NCI-H2107 (cell line): ENCODE results near the gene PPP3CA.
"Not testable (repeated sequence)": the region's sequence is repeated elsewhere in the genome, so short reads cannot be mapped to it uniquely, and the experiment has no call there.

Experiments
- DNase-seq: peaks from one replicate; lab custom pipeline; 2025; lab: John Stamatoyannopoulos, UW

Gene PPP3CA

DNA sequence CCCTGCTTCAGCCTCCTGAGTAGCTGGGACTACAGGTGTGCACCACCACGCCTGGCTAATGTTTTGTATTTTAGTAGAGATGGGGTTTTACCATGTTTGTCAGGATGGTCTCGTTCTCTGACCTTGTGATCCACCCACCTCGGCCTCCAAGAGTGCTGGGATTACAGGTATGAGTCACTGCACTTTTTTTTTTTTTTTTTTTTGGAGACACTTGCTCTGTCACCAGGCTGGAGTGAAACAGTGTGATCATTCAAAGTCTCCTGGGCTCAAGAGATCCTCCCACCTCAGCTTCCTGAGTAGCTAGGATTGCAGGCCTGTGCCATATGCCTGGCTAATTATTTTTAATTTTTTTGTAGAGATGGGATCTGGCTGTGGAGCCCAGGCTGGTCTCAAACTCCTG, 338.8 kb downstream of the PPP3CA start:
- DNase-seq, result no peak

DNA sequence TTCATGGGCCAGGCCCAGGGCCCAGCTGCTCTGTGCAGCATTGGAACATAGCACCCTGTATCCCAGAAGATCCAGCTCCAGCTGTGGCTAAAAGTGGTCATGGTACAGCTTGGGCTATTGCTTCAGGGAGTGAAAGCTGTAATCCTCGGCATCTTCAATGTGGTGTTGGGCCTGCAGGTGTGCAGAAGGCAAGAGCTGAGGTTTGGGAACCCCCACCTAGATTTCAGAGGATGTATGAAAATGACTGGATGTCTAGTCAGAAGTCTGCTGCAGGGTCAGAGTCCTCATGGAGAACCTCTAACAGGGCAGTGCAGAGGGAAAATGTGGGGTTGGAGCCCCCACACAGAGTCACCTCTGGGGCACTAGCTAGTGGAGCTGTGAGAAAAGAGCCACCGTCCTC, 341.7 kb downstream of the PPP3CA start:
- DNase-seq, result no peak

DNA sequence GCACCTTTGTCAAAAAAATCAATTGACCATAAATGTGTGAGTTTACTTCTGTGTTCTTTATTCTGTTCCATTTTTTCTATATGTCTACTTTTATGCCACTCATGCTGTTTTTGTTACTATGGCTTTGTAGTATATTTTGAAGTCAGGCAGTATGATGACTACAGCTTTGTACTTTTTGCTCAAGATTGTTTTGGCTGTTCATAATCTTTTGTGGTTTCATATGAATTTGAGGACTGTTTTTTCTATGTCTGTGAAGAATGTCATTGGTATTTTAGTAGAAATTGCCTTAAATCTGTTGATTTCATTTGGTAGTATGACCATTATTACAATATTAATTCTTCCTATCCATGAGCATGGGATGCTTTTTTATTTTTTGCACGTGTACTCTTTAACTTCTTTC, 346.8 kb downstream of the PPP3CA start:
- no peak for DNase-seq

DNA sequence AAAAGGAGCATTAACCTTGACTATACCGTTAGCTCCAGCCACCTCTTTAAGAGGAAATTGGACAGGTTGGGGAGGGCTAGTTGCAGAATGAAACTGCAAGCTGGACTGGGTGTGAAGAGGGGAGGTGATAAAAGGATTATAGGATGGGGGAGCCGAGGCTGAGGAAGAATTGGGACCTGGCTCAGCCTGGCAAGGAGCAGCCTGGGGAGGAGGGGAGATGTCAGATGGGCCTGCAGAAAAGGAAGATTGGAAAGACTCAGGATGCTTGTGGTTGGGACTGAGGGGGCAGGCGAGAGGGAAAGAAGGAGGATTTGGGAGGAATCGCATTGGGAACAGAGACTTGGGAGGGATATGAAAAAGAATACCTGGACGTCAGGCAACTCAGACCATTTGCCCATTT, 351.7 kb downstream of the PPP3CA start:
- DNase-seq, result no peak

DNA sequence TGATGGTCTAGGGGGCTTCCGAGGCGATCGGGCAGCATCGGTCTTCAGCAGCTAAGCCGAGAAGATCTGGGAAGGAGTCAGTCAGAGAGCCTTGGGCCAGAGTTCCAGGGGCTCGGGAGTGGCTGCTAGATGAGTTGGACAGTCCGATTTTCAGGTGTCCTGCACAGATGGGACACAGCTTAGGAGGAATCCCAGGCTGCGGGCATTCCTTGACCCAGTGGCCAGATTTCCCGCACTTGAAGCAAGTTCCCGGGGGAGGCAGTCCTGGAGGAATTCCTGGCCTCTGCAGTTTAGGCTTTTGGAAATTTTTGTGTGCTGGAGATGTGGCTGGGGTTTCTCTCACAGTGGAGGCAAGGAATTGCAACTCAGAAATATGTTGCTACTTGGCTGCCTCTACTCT, 352.3 kb downstream of the PPP3CA start:
- DNase-seq, result not testable (repeated sequence)

DNA sequence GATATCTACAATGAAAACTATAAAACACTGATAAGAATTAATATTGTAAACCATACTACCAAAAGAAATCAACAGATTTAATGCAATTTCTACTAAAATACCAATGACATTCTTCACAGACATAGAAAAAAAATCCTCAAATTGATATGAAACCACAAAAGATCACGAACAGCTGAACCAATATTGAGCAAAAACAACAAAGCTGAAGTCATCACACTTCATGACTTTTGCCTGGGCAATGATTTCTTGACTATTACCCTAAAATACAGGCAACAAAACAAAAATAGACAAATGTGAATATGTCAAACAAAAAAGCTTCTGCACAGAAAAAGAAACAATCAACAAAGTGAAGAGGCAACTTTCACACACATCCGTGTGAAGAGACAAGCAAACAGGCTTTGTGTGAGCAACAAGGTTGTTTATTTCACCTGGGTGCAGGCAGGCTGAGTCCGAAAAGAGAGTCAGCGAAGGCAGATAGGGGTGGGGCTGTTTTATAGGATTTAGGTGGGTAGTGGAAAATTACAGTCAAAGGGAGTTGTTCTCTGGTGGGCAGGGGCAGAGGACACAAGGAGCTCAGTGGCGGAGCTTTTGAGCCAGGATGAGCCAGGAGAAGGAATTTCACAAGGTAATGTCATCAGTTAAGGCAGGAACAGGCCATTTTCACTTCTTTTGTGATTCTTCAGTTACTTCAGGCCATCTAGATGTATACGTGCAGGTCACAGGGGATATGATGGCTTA, 355.8 kb downstream of the PPP3CA start:
- not testable (repeated sequence) for DNase-seq

DNA sequence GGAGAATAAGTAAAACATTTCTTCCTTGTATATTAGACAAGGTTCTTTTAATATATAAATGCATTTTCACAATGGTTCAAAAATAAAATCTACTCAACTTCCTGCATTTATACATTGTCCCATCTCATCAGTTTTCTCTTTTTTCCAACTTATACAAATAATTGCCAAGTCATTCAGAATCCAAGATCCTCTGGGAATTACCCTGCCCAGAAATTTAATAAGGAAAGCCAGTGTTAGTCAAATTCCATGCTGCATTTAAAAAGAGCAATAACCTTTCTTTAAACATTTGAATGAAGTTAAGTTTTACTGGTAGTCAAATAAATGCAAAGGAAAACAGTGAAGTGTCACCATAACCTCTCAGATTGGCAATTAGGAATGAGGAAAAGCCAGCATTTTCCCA, 357.9 kb downstream of the PPP3CA start:
- DNase-seq, result no peak

DNA sequence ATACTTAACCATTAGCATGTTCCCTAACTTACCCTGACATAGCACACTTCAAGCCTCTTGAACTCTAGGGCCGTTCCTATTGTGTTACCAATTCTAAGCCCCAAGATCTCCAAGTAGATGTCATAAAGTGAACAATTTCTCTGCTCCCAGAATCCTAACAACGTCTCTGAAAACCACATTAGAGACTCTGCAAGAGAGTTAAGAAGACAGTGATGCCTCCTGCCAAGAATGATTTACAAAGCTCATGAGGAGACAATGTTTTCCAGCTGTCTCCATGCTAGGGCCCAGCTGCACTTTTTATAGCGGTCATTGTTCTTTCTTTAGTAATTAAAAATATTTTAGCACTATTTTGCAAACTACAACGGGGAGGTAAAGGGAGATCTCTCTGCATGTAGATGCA, 358.4 kb downstream of the PPP3CA start:
- no peak for DNase-seq

DNA sequence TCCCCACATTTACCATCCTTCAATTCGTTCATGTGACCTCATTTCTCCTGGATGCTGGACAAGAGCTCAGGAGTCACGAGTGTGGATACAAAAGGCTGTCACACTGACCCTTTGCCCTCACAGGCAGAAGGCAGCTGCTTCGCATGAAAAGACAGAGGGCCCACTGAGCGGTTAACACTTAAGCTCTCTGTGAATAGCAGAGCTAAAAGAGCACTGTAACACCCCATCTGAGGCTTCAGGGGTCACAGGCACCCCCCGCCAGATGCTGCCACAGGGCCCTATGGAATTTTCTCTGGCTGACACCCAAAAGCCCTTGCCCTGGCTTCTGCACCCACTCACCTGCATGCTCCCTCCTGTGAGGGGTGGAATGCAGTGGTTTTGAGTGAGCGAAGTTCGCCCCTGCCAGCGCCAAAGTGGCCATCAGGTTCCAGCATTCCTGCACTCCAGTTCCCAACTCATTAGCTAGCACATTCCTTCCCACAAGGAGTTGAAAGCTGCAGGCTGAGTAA, 360.9 kb downstream of the PPP3CA start:
- DNase-seq, result no peak

DNA sequence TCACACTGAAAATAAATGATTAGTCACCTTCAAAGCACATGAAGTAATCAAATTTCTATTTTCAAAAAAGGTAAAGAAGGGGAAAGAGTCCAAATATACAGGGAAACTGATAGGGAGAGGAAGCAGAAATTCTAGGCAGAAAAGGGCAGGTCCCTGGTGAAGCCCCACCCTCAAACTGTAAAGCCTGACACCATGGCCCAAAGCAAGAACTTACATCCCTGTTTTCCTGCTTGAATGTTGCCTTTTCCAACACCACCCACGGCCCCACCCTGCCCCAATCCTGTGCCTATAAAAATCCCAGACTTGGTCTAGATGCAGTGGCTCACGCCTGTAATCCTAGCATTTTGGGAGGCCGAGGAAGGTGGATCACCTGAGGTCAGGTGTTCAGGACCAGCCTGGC, 361.8 kb downstream of the PPP3CA start:
- no peak for DNase-seq

DNA sequence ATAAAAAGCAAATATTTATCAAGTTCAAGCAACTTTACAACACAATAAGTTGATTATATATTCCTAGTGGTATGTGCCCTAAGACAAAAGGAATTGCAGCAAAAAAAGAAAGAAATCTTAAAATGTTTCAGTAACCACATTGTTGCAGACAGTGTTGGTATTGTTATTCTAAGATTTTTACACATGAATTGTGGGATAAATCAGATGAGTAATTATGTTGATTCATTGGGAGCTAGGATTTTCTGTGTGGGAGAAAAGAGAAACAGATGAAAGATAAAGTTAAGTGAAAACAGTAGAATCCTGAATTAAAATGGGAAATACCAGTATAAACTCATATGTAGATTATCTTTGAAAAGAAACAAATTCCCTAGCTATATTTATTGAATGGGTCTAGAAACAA, 362.4 kb downstream of the PPP3CA start:
- no peak for DNase-seq

DNA sequence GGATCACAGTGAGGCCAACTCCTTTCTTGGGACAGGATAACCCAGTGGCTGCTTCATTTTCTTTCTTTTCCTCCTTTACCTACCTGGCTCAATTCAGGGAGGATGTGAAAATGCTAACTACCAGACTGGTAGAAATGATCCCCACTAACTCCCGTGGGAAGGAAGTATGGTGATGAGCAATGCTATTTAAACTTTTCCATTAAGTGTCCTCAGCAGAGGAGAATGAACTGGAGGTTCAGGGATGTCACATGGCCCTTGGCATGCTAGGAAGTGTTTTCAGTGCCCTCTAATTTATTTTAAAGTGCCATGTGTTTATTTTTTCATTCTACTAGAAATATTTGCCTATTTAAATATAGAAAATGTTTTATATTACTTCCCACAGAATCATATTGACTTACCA, 363.9 kb downstream of the PPP3CA start:
- DNase-seq, result no peak

DNA sequence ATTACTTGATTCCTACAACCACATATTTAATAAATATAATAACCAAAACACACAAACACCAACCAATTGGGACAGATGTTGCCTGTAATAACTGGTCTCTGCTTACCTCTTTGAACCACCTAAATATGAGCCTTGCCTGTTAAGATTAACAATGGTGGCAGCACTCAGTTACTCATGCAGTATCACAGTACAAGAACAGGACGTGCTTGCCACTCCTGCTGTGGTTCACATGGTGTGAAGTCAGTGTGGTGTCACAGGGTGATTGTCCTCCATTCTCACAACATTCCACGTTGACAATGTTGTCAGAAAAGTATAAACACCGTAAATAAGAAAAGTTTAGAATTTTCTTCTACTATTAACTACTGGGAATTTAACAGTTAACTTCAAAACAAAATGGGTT, 365.0 kb downstream of the PPP3CA start:
- DNase-seq, result no peak

DNA sequence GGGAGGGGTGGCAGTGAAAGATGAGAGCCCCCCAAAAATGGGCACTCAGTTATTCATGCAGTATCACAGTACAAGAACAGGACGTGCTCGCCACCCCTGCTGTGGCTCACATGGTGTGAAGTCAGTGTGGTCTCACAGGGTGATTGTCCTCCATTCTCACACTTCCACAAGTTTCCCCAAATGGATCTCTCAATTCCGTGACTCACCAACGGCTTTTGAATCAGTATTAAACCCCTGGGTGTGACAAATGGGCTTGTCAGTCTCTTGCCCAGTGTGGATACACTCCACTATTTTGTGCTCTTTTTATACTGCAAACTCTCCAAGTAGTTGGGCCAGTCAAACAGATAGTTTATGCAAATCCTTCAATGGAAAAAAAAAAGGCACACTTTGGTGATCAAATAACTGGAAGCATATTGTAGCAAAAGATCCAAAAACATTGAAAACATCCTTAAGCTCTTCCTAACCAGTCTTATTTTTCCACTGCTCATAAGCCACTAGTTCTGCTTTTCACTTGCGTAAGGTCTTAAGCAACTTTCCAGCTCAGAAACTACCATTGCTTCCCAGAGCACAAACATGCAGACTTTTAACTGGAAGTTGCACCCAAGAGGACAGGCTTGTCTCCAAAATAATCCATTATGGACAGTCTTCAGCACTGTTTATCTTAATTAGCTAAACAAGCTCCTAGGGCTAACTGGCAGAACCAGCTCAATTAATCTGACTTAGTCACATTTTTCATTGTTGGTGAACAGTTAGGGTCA, 365.7 kb downstream of the PPP3CA start:
- DNase-seq, result no peak

DNA sequence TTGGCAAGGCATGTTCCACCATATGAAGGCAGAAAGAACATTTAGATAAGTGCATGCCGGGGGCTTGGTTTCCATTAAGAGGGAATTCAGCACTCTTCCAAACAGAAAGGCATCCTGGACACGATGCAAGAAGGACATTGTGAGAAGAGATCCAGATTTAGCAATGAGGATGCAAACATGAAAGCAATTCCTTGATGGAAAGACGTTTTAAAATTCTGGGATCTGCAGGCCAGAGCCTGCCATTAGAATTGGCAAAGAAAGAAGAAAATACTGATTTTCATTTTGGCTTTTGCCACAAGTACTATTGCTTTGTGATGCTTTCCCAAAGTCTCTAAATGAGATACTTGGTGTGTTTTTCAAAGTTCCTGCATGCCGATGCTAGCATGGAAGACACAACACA, 367.6 kb downstream of the PPP3CA start:
- DNase-seq, result no peak

DNA sequence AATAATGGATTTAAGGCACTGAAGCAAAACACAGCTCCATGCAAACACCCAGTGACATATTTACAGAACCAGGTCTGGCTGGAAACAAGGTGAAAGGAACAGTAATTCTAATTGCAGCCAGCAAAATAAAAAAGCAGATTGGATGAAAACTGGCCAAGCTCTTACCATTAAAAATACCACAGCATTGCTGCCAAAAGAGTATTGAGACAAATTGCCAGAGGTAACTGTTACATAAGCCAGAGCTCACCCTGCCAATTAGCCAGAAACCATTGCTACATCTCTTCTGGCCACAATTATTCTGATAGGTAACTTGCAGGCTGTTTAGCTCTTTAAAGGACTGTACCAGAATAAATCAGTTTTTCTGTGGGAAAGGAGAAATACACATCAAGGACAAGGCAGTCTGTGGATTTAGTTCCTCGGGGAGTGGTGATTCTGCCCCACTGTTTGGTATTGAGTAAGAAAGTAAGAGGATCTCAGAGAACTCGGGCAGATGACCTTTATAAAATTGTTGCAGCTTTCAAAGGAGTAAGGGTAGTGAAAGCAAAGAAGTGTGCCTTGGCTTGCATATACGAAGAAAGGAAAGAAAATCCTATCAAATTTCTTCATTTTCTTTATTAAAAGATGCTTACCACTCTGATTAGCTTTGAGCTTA, 369.5 kb downstream of the PPP3CA start:
- DNase-seq, result no peak

DNA sequence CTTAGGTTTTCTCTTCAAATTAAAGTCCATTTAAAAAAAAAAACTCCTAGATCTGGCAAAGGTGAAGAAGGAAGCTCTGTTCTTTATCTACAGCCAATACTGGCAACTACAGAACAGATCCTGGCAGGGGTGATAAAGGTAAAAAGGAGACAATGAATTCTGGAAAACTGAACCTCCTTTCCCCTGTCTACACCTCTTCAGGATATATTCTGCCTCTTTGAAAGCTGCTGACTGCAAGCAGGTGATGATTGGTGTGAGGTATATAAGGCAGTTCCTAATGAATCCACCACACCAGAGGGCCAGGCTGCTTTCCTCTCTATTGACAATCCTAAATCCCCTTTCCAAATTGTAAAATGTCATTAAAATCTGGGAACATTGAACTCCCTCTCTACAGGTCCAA, 370.1 kb downstream of the PPP3CA start:
- no peak for DNase-seq
